PC-3 (cell line): ENCODE measurements around the gene LCP1.

Experiments used
- CTCF ChIP-seq: fragments of 300-600 bp; sonication (generic); conservative IDR thresholded peaks from 2 replicates; pipeline ENCODE4 v1.5.1; 2017; ENCODE audit warnings: antibody characterized with exemption, low read depth, mild to moderate bottlenecking, low read length
- EZH2phosphoT487 ChIP-seq: fragments of 300-600 bp; sonication (generic); IDR thresholded peaks from 2 replicates; pipeline ENCODE4 v1.6.1; 2018; ENCODE audit warnings: mild to moderate bottlenecking, antibody characterized with exemption, low read length, borderline replicate concordance

GRCh38 chr13:46134961-46135522, 46.9 kb downstream of the LCP1 start:
- TF ChIP-seq CTCF (no peak), EZH2phosphoT487 (no peak)
